RWPE2 (cell line): Measurements from ENCODE around the gene EFNB2.

Experiments
- ATAC-seq: fragments of 200-7000 bp; cut with Tn5 transposase; 3 replicates; pipeline ENCODE4 v1.9.1; 2021; ENCODE audit warnings: low read depth
- DNase-seq: peaks from one replicate; pipeline ENCODE4 v3.0.0-alpha.2; 2020; ENCODE audit warnings: low spot score
- H3K27ac ChIP-seq: fragments of 450-650 bp; 2 replicates; pipeline ENCODE4 v1.5.1; 2017; ENCODE audit warnings: mild to moderate bottlenecking; ENCODE audit not compliant: poor library complexity, severe bottlenecking
- H3K27me3 ChIP-seq: fragments of 250-450 bp; sonication (Bioruptor Pico); 2 replicates; pipeline ENCODE4 v1.5.1; 2021; ENCODE audit warnings: mild to moderate bottlenecking, moderate library complexity; ENCODE audit not compliant: insufficient read depth, poor library complexity, severe bottlenecking
- H3K36me3 ChIP-seq: fragments of 250-450 bp; sonication (Bioruptor Pico); 2 replicates; pipeline ENCODE4 v1.5.1; 2020; ENCODE audit warnings: low read depth, mild to moderate bottlenecking, moderate library complexity
- H3K4me1 ChIP-seq: fragments of 250-450 bp; sonication (Bioruptor Pico); 2 replicates; pipeline ENCODE4 v1.5.1; 2021; ENCODE audit warnings: mild to moderate bottlenecking, moderate library complexity; ENCODE audit not compliant: insufficient read depth, poor library complexity, severe bottlenecking
- H3K4me3 ChIP-seq: fragments of 250-450 bp; sonication (Bioruptor Pico); 2 replicates; pipeline ENCODE4 v1.5.1; 2021; ENCODE audit warnings: mild to moderate bottlenecking, moderate library complexity; ENCODE audit not compliant: severe bottlenecking
- H3K9me3 ChIP-seq: fragments of 250-450 bp; sonication (Bioruptor Pico); 2 replicates; pipeline ENCODE4 v1.5.1; 2021; ENCODE audit warnings: mild to moderate bottlenecking, moderate library complexity; ENCODE audit not compliant: severe bottlenecking
- CTCF ChIP-seq: fragments of 450-650 bp; IDR thresholded peaks from one replicate; pipeline ENCODE4 v1.5.1; 2017; ENCODE audit warnings: mild to moderate bottlenecking, moderate library complexity; ENCODE audit not compliant: poor library complexity, severe bottlenecking

Gene EFNB2

GRCh38 chr13:106479929-106480328 is 55.5 kb downstream of the EFNB2 start:
- Histone ChIP-seq H3K27ac (no peak overlapping the region), H3K27me3 (no peaks in the 10 kb centered on the region), H3K4me3 (no peak overlapping the region), H3K9me3 (no peaks in the 10 kb centered on the region), H3K4me1 (no peaks in the 10 kb centered on the region), H3K36me3 (no peaks in the 10 kb centered on the region)
- DNase-seq (no peak), ATAC-seq (no peak)
- no peak for TF ChIP-seq CTCF

GRCh38 chr13:106478116-106478515 is 57.3 kb downstream of the EFNB2 start:
- Histone ChIP-seq H3K4me3 (no peak overlapping the region), H3K27me3 (no peaks in the 10 kb centered on the region), H3K9me3 (no peaks in the 10 kb centered on the region), H3K36me3 (no peaks in the 10 kb centered on the region), H3K4me1 (peaks cover 3% of the 10 kb centered on the region), H3K27ac (no peak overlapping the region)
- ATAC-seq (no peak), DNase-seq (no peak)
- no peak for TF ChIP-seq CTCF

DNA sequence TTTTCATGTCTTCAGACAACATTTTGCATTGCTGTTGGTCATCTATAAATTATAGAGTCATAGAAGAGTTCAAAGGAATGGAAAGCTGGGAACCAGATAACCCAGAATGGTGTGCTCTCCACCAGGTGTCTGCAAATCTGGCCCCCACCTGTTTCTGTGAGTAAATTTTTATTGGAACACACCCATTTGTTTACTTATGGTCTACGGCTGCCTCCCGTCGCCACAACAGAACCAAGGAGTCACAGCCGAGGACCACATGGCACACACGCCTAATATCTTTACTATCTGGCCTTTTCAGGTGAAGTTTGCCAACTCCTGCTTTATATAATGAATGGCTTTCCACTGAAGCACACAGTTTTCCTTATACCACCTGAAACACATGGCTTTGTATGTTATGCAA is 58.2 kb downstream of the EFNB2 start:
- Histone ChIP-seq H3K27me3 (no peaks in the 10 kb centered on the region), H3K36me3 (no peaks in the 10 kb centered on the region), H3K27ac (no peak overlapping the region), H3K4me3 (no peak overlapping the region), H3K4me1 (peaks cover 11% of the 10 kb centered on the region), H3K9me3 (no peaks in the 10 kb centered on the region)
- DNase-seq, result no peak
- ATAC-seq, result no peak
- no peak for TF ChIP-seq CTCF

DNA sequence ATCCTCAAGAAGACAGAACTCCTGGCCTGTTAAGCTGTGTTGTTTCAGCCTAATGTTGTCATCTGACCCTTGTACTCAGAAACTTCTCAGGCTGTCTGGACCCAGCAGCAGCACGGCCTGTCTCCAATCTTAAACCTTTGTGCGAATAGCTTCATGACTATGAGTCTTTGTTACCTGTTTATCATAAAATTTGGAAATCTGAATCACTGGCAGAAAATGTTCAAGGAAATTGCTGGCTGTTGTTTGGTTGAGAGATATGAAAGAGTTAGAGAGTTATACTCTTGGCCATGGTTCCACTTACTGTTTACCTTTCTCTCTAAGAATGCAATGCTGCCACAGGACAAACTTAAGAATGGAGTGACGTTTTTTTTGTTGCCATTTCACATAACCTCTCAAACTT is 59.6 kb downstream of the EFNB2 start:
- Histone ChIP-seq H3K4me3 (no peak overlapping the region), H3K36me3 (no peaks in the 10 kb centered on the region), H3K9me3 (no peaks in the 10 kb centered on the region), H3K27me3 (no peaks in the 10 kb centered on the region), H3K27ac (no peak overlapping the region), H3K4me1 (peaks cover 18% of the 10 kb centered on the region)
- no peak for TF ChIP-seq CTCF
- ATAC-seq, result no peak
- no peak for DNase-seq

GRCh38 chr13:106474912-106475311 is 60.5 kb downstream of the EFNB2 start:
- DNase-seq, result no peak
- Histone ChIP-seq H3K4me1 (peaks cover 18% of the 10 kb centered on the region), H3K27me3 (no peaks in the 10 kb centered on the region), H3K9me3 (no peaks in the 10 kb centered on the region), H3K4me3 (no peak overlapping the region), H3K36me3 (no peaks in the 10 kb centered on the region), H3K27ac (no peak overlapping the region)
- ATAC-seq, result no peak
- no peak for TF ChIP-seq CTCF
